WTC11 (cell line): ENCODE measurements around the gene NDUFB10.

Experiments
- FOXK1 ChIP-seq: sonication (generic); formaldehyde crosslinking; IDR thresholded peaks from 2 replicates; pipeline ENCODE4 v1.8.0; 2022; ENCODE audit warnings: mild to moderate bottlenecking, moderate library complexity, missing genetic modification reagents
- GABPB1 ChIP-seq: sonication (generic); formaldehyde crosslinking; IDR thresholded peaks from 2 replicates; pipeline ENCODE4 v1.8.1; 2023; ENCODE audit warnings: mild to moderate bottlenecking, missing genetic modification reagents
- HMGXB4 ChIP-seq: sonication (generic); formaldehyde crosslinking; IDR thresholded peaks from 2 replicates; pipeline ENCODE4 v1.8.1; 2023; ENCODE audit warnings: mild to moderate bottlenecking, moderate library complexity, missing genetic modification reagents
- KAT7 ChIP-seq: sonication (generic); formaldehyde crosslinking; IDR thresholded peaks from 2 replicates; pipeline ENCODE4 v1.8.1; 2023; ENCODE audit warnings: missing genetic modification reagents, mild to moderate bottlenecking, borderline replicate concordance
- MAX ChIP-seq: sonication (generic); formaldehyde crosslinking; IDR thresholded peaks from 2 replicates; pipeline ENCODE4 v1.8.0; 2022; ENCODE audit warnings: mild to moderate bottlenecking, missing genetic modification reagents
- NR2C2 ChIP-seq: sonication (generic); formaldehyde crosslinking; IDR thresholded peaks from 2 replicates; pipeline ENCODE4 v1.8.0; 2022; ENCODE audit warnings: mild to moderate bottlenecking, missing genetic modification reagents
- TF ChIP-seq, protein P1 (sequence below): fragments of 200-600 bp; IDR thresholded peaks from 2 replicates; pipeline ENCODE4 v1.8.0; 2022; ENCODE audit warnings: antibody characterized with exemption
- TF ChIP-seq, protein P2 (sequence below): sonication (generic); formaldehyde crosslinking; conservative IDR thresholded peaks from 2 replicates; pipeline ENCODE4 v1.8.1; 2022; ENCODE audit warnings: mild to moderate bottlenecking, missing genetic modification reagents

DNA sequence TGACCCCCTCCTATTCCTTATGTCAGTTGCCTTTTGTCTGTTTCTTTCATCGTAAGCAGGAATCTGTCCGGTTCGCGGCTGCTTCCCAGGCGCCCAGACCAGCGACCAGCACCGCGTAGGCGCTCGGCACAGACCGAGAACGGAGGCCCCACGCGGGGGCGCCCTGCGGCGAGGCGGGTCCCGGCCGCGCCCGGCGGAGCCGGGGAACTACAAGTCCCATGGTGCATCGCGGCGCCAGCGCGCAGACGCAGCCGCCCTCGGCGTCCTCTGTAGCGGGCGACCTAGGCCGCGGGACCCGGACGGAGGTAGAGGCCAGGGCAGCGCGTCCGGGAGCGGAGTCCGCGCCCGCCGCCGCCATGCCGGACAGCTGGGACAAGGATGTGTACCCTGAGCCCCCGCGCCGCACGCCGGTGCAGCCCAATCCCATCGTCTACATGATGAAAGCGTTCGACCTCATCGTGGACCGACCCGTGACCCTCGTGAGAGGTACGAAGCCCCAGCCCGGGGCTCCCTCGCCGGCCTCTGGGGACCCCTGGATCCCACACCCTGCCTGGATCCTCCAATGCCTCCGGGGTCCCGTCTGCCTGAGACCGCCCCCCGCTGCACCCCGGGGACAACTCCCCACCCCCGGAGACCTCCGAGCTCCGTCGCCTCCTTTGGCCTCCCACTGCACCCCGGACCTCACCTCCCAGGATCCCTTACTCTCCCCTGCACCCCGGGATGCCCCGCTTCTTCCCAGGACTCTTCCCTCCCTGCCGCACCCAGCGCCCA is at the start of gene NDUFB10:
- TF ChIP-seq FOXK1 (CRISPR knock-in tag) (peak; percentile 77), GABPB1 (CRISPR knock-in tag) (peak; percentile 51; the same call in 1 of the 2 replicates), HMGXB4 (peak; percentile 96), NR2C2 (CRISPR knock-in tag) (no peak), KAT7 (CRISPR knock-in tag) (no peak), MAX (CRISPR knock-in tag) (peak; percentile 54; the same call in 1 of the 2 replicates)
- TF ChIP-seq, protein P1, sequence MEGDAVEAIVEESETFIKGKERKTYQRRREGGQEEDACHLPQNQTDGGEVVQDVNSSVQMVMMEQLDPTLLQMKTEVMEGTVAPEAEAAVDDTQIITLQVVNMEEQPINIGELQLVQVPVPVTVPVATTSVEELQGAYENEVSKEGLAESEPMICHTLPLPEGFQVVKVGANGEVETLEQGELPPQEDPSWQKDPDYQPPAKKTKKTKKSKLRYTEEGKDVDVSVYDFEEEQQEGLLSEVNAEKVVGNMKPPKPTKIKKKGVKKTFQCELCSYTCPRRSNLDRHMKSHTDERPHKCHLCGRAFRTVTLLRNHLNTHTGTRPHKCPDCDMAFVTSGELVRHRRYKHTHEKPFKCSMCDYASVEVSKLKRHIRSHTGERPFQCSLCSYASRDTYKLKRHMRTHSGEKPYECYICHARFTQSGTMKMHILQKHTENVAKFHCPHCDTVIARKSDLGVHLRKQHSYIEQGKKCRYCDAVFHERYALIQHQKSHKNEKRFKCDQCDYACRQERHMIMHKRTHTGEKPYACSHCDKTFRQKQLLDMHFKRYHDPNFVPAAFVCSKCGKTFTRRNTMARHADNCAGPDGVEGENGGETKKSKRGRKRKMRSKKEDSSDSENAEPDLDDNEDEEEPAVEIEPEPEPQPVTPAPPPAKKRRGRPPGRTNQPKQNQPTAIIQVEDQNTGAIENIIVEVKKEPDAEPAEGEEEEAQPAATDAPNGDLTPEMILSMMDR: no peak
- TF ChIP-seq, protein P2, sequence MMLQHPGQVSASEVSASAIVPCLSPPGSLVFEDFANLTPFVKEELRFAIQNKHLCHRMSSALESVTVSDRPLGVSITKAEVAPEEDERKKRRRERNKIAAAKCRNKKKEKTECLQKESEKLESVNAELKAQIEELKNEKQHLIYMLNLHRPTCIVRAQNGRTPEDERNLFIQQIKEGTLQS (CRISPR knock-in tag): no peak
